Endothelial cell of umbilical vein (primary cell): Measurements from ENCODE around the gene MAGI1. TPM values are rescaled to one million over a fixed set of nuclear protein-coding genes. Genes with fewer than 3 reads are reported as not detected.

Source experiments
- BruUV-seq: library from RNA; stranded (reverse); fragments of 400-500 nt; replicated peaks from 2 replicates; lab custom pipeline; 2021; lab: Mats Ljungman, UMichigan
- CTCF ChIA-PET: fragments of 300-600, 350-600 bp; sonication (Branson Sonifier 250); formaldehyde crosslinking; loops from one replicate; lab custom pipeline; 2021; ENCODE audit warnings: antibody characterized with exemption, inconsistent platforms; lab: Charles Lee
- POLR2A ChIA-PET: fragments of 300-600, 350-600 bp; sonication (Branson Sonifier 250); formaldehyde crosslinking; loops from one replicate; lab custom pipeline; 2021; ENCODE audit warnings: antibody characterized with exemption, inconsistent platforms; lab: Charles Lee
- DNase-seq: peaks from one replicate; pipeline ENCODE4 v3.0.0-alpha.2; 2011; ENCODE audit warnings: low read depth, low spot score
- FAIRE-seq: peaks from 2 replicates; lab custom pipeline; 2011; peaks lifted over from hg19 to GRCh38; lab: Jason Lieb, UNC
- H2AFZ ChIP-seq: 2 replicates; pipeline ENCODE4 v1.6.0; 2012; ENCODE audit warnings: low read depth, low read length, control low read depth, inconsistent platforms
- H3K27ac ChIP-seq: 2 replicates; pipeline ENCODE4 v1.5.1; 2011; ENCODE audit warnings: low read depth, mild to moderate bottlenecking, control low read depth, low read length, moderate library complexity; ENCODE audit not compliant: insufficient read depth
- H3K27me3 ChIP-seq, 2 experiments: 2 replicates each; pipeline versions ENCODE4 v1.6.0 to v1.6.1; 2011; ENCODE audit warnings: low read length in 2 of 2, mixed read lengths in 1 of 2; ENCODE audit not compliant: control insufficient read depth in 2 of 2, insufficient read depth in 2 of 2
- H3K36me3 ChIP-seq, 2 experiments: 2 replicates in 1 of 2; 3 replicates in 1 of 2; pipeline ENCODE4 v1.5.1; 2011; ENCODE audit warnings: low read length in 2 of 2, mild to moderate bottlenecking in 1 of 2, moderate library complexity in 1 of 2; ENCODE audit not compliant: control insufficient read depth in 2 of 2, insufficient read depth in 2 of 2; ENCODE audit errors: extremely low read depth in 1 of 2
- H3K4me1 ChIP-seq: 3 replicates; pipeline ENCODE4 v1.5.1; 2011; ENCODE audit warnings: mild to moderate bottlenecking, low read length; ENCODE audit not compliant: control insufficient read depth, insufficient read depth; ENCODE audit errors: extremely low read depth
- H3K4me2 ChIP-seq: 2 replicates; pipeline ENCODE4 v1.6.1; 2011; ENCODE audit warnings: low read length, control low read depth, mixed read lengths; ENCODE audit not compliant: insufficient read depth
- H3K4me3 ChIP-seq, 3 experiments: fragments of 200-600 bp in 1 of 3; sonication (generic), shearing (Covaris generic) in 1 of 3; replicated peaks in 1 of 3; 2 replicates each; pipeline ENCODE4 v1.5.1; 2011 to 2016; ENCODE audit warnings: control low read depth in 3 of 3, low read length in 3 of 3, mild to moderate bottlenecking in 2 of 3, inconsistent platforms in 1 of 3, low read depth in 1 of 3, moderate library complexity in 1 of 3; ENCODE audit not compliant: insufficient read depth in 1 of 3
- H3K79me2 ChIP-seq: 2 replicates; pipeline ENCODE4 v1.6.0; 2012; ENCODE audit warnings: low read length, inconsistent platforms; ENCODE audit not compliant: control insufficient read depth, insufficient read depth
- H3K9ac ChIP-seq: replicated peaks from 2 replicates; pipeline ENCODE3; 2011; ENCODE audit warnings: low read length, control low read depth; ENCODE audit not compliant: insufficient read depth; ENCODE audit errors: extremely low read depth
- H3K9me1 ChIP-seq: replicated peaks from 3 replicates; pipeline ENCODE4 v1.6.0; 2011; ENCODE audit warnings: mild to moderate bottlenecking, low read length; ENCODE audit not compliant: control insufficient read depth, insufficient read depth; ENCODE audit errors: extremely low read depth
- H3K9me3 ChIP-seq: replicated peaks from 2 replicates; pipeline ENCODE4 v1.5.1; 2012; ENCODE audit warnings: low read length, inconsistent platforms; ENCODE audit not compliant: control insufficient read depth, insufficient read depth
- H4K20me1 ChIP-seq: replicated peaks from 2 replicates; pipeline ENCODE3; 2011; ENCODE audit warnings: mild to moderate bottlenecking, low read length; ENCODE audit not compliant: control insufficient read depth, insufficient read depth; ENCODE audit errors: extremely low read depth
- EZH2 ChIP-seq: IDR thresholded peaks from 2 replicates; pipeline ENCODE4 v1.6.1; 2012; ENCODE audit warnings: borderline replicate concordance, low read depth, mild to moderate bottlenecking, moderate library complexity, low read length, inconsistent platforms; ENCODE audit not compliant: severe bottlenecking
- FOS ChIP-seq: IDR thresholded peaks from 2 replicates; pipeline ENCODE4 v1.6.1; 2011; ENCODE audit warnings: mild to moderate bottlenecking, low read length, moderate library complexity, borderline replicate concordance; ENCODE audit not compliant: insufficient read depth
- GATA2 ChIP-seq: IDR thresholded peaks from 2 replicates; pipeline ENCODE4 v1.7.0; 2011; ENCODE audit warnings: low read depth, mild to moderate bottlenecking, moderate library complexity, mixed read lengths, low read length; ENCODE audit not compliant: insufficient read length, insufficient read depth
- JUN ChIP-seq: IDR thresholded peaks from 2 replicates; pipeline ENCODE4 v1.6.1; 2011; ENCODE audit warnings: borderline replicate concordance, low read depth; ENCODE audit not compliant: insufficient read length, insufficient read depth
- MYC ChIP-seq: IDR thresholded peaks from one replicate; pipeline ENCODE4 v1.6.1; 2011; ENCODE audit warnings: mild to moderate bottlenecking, low read depth, low read length
- POLR2A ChIP-seq: IDR thresholded peaks from 2 replicates; pipeline ENCODE4 v1.6.1; 2012; ENCODE audit warnings: low read depth, mild to moderate bottlenecking, control low read depth, low read length
- POLR2AphosphoS5 ChIP-seq: IDR thresholded peaks from 2 replicates; pipeline ENCODE4 v1.6.1; 2012; ENCODE audit warnings: low read depth, mild to moderate bottlenecking, control low read depth, low read length, moderate library complexity; ENCODE audit not compliant: insufficient read depth
- dilution Hi-C: fragments of 300-500 bp; cut with MboI; formaldehyde crosslinking; loops from one replicate; pipeline ENCODE4 v1.15.0; 2019; ENCODE audit warnings: low sequenced_read_pairs; ENCODE audit not compliant: extremely low pct_ligation_motif_present
- intact Hi-C: fragments of 100-400 bp; cut with micrococcal nuclease; formaldehyde crosslinking; loops from one replicate; pipeline ENCODE4 v1.10.0; 2022
- polyA plus RNA-seq, 4 experiments: library from polyadenylated mRNA; depleted of rRNA in 3 of 4; stranded (reverse) in 3 of 4; unstranded in 1 of 4; fragments of >200 nt; gene quantifications; 2 replicates each; pipeline versions ENCODE4 v1.2.1 to v1.2.3, GENCODE V29; 2011 to 2012; ENCODE audit warnings: missing spikeins in 1 of 4
- total RNA-seq: library from RNA; stranded (reverse); gene quantifications from 2 replicates; pipeline ENCODE4 v1.2.3, GENCODE V29; 2021
- TF ChIP-seq, protein P1 (sequence below): IDR thresholded peaks from 2 replicates; pipeline ENCODE4 v1.6.1; 2011; ENCODE audit not compliant: insufficient read depth, insufficient read length
- TF ChIP-seq, protein P2 (sequence below), 2 donors: IDR thresholded peaks; 1 replicate in 1 of 2; 2 replicates in 1 of 2; pipeline ENCODE4 v1.5.1; 2011; ENCODE audit warnings: low read length in 2 of 2, mild to moderate bottlenecking in 2 of 2, moderate library complexity in 2 of 2, control low read depth in 1 of 2, inconsistent platforms in 1 of 2, low read depth in 1 of 2; ENCODE audit not compliant: insufficient read depth in 1 of 2; ENCODE audit errors: extremely low read depth in 1 of 2

The MAGI1 gene
- total and polyA plus RNA-seq, 2 donors (not counting 3 experiments of a cell fraction or from before 2014, with no cell fraction given) = 10.1 to 47.9 TPM

DNA sequence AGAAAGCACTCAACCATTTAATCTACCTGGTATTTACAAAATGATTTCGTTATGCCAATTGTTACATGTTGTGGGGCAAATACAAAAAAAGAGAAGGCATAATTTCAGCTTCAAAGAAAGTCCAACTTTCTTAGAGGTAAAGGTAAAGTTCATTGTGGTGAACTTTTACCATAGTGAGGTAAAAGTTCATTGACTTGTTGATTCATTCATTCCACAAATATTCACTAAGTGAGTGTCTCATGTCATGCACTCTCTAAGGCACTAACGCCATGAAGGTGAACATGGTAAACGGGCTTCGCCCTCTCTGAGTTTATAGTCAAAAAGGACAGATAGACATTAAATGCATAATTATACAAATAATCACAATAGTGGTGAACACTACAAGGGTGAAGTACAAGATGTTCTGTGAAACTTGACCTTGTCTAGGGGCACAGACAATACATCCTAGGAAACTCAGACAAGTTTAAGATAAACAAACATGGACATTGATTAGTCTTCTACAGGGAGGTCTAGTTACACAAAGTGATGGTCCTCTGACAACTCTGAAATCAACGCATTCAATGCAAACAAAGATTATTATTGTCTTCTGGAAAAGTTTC lies 378.6 kb downstream of the MAGI1 start:
- no peak for DNase-seq
- no peak overlapping the region for H3K27ac ChIP-seq
- dilution Hi-C loops (no loop called here), intact Hi-C loops (no loop called here)
- ChIA-PET CTCF (no interaction called here), POLR2A (no interaction called here)
- TF ChIP-seq, protein P1, sequence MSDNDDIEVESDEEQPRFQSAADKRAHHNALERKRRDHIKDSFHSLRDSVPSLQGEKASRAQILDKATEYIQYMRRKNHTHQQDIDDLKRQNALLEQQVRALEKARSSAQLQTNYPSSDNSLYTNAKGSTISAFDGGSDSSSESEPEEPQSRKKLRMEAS = no peak
- TF ChIP-seq POLR2AphosphoS5 = no peak
- TF ChIP-seq, protein P2, sequence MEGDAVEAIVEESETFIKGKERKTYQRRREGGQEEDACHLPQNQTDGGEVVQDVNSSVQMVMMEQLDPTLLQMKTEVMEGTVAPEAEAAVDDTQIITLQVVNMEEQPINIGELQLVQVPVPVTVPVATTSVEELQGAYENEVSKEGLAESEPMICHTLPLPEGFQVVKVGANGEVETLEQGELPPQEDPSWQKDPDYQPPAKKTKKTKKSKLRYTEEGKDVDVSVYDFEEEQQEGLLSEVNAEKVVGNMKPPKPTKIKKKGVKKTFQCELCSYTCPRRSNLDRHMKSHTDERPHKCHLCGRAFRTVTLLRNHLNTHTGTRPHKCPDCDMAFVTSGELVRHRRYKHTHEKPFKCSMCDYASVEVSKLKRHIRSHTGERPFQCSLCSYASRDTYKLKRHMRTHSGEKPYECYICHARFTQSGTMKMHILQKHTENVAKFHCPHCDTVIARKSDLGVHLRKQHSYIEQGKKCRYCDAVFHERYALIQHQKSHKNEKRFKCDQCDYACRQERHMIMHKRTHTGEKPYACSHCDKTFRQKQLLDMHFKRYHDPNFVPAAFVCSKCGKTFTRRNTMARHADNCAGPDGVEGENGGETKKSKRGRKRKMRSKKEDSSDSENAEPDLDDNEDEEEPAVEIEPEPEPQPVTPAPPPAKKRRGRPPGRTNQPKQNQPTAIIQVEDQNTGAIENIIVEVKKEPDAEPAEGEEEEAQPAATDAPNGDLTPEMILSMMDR (IDR thresholded peaks at IDR 0.05; ENCODE audit: extremely low read depth in 1 of 2, insufficient read depth in 1 of 2, low read depth in 1 of 2, low read length in 2 of 2) = no peak
- TF ChIP-seq GATA2 = no peak
- TF ChIP-seq EZH2 = no peak
- no peak for TF ChIP-seq FOS
- TF ChIP-seq JUN = no peak
- no peak for TF ChIP-seq POLR2A
- no peak for TF ChIP-seq MYC
- H3K27me3 ChIP-seq = no peaks in the 10 kb centered on the region
- no peaks in the 10 kb centered on the region for H4K20me1 ChIP-seq
- no peaks in the 10 kb centered on the region for H3K9me3 ChIP-seq
- H3K4me2 ChIP-seq = no peak overlapping the region
- no peak overlapping the region for H3K9ac ChIP-seq
- H3K9me1 ChIP-seq = no peaks in the 10 kb centered on the region
- H3K79me2 ChIP-seq = no peaks in the 10 kb centered on the region
- H3K4me3 ChIP-seq = no peak overlapping the region
- no peaks in the 10 kb centered on the region for H3K36me3 ChIP-seq
- H3K4me1 ChIP-seq = no peaks in the 10 kb centered on the region
- no TSS peak for BruUV-seq
- no peak for FAIRE-seq
- H2AFZ ChIP-seq = no peak overlapping the region
